SK-N-SH treated with all-trans-retinoic acid at 6 μM for 48 hours (cell line): Measurements from ENCODE around the gene ZFP14.
A peak's percentile ranks its signal among the peaks of the same experiment; 100 is the strongest.
"Not testable (repeated sequence)": the region's sequence is repeated elsewhere in the genome, so short reads cannot be mapped to it uniquely, and the experiment has no call there.

Experiments used
- ATAC-seq: fragments of 200-7000 bp; cut with Tn5 transposase; 3 replicates; pipeline ENCODE4 v1.9.1; 2020; ENCODE audit warnings: mild to moderate bottlenecking, moderate library complexity
- BACH2 ChIP-seq: fragments of 250-450 bp; sonication (Bioruptor Pico); IDR thresholded peaks from 2 replicates; pipeline ENCODE4 v1.9.0; 2021; ENCODE audit warnings: mild to moderate bottlenecking, borderline replicate concordance
- CREB5 ChIP-seq: fragments of 250-450 bp; sonication (Bioruptor Pico); IDR thresholded peaks from 2 replicates; pipeline ENCODE4 v1.5.1; 2020; ENCODE audit warnings: low read depth, mild to moderate bottlenecking, moderate library complexity
- GLIS3 ChIP-seq: fragments of 250-450 bp; sonication (Bioruptor Pico); IDR thresholded peaks from 2 replicates; pipeline ENCODE4 v1.5.0; 2020; ENCODE audit warnings: mild to moderate bottlenecking, moderate library complexity
- ZC3H10 ChIP-seq: fragments of 250-450 bp; sonication (Bioruptor Pico); IDR thresholded peaks from 2 replicates; pipeline ENCODE4 v1.5.1; 2021; ENCODE audit warnings: mild to moderate bottlenecking, moderate library complexity
- ZFP3 ChIP-seq: fragments of 250-450 bp; sonication (Bioruptor Pico); IDR thresholded peaks from 2 replicates; pipeline ENCODE4 v1.5.0; 2020; ENCODE audit warnings: mild to moderate bottlenecking, moderate library complexity
- ZFP30 ChIP-seq: fragments of 450-650 bp; formaldehyde crosslinking; IDR thresholded peaks from 2 replicates; pipeline ENCODE4 v1.5.0; 2022; ENCODE audit warnings: mild to moderate bottlenecking, moderate library complexity

The ZFP14 gene

GRCh38 chr19:36330216-36330615 lies 48.8 kb downstream of the ZFP14 start:
- no peak for ATAC-seq
- TF ChIP-seq CREB5 (CRISPR knock-in tag), result no peak
- no peak for TF ChIP-seq BACH2 (CRISPR knock-in tag)
- no peak for TF ChIP-seq ZFP30 (CRISPR knock-in tag)
- TF ChIP-seq ZC3H10 (CRISPR knock-in tag), result no peak
- TF ChIP-seq GLIS3, result no peak
- no peak for TF ChIP-seq ZFP3 (CRISPR knock-in tag)

GRCh38 chr19:36329534-36329933 lies 49.5 kb downstream of the ZFP14 start:
- ATAC-seq, result not testable (repeated sequence)

GRCh38 chr19:36326649-36327048 lies 52.4 kb downstream of the ZFP14 start:
- not testable (repeated sequence) for ATAC-seq

GRCh38 chr19:36315164-36315563 lies 63.8 kb downstream of the ZFP14 start:
- peak; percentile 37; the same call in 1 of the 3 replicates for ATAC-seq

GRCh38 chr19:36314053-36314452 lies 64.9 kb downstream of the ZFP14 start:
- ATAC-seq, result not testable (repeated sequence)

GRCh38 chr19:36311098-36311760 lies 67.8 kb downstream of the ZFP14 start:
- ATAC-seq, result not testable (repeated sequence)

GRCh38 chr19:36310416-36310990 lies 68.5 kb downstream of the ZFP14 start:
- ATAC-seq, result not testable (repeated sequence)

- ATAC-seq, result not testable (repeated sequence)
These were observed 69.2 kb downstream of the ZFP14 start for GRCh38 chr19:36309759-36310158.

GRCh38 chr19:36309309-36309708 lies 69.7 kb downstream of the ZFP14 start:
- not testable (repeated sequence) for ATAC-seq

- ATAC-seq, result not testable (repeated sequence)
These were observed 86.7 kb downstream of the ZFP14 start for GRCh38 chr19:36292317-36292716.
